Smooth muscle cell (in vitro differentiated cells): ENCODE data around the gene SMC3. TPM values are rescaled to one million over a fixed set of nuclear protein-coding genes. Genes with fewer than 3 reads are reported as not detected.
A peak's percentile ranks its signal among the peaks of the same experiment; 100 is the strongest.
"Not testable (repeated sequence)": the region's sequence is repeated elsewhere in the genome, so short reads cannot be mapped to it uniquely, and the experiment has no call there.

Experiments used
- DNase-seq: peaks from one replicate; lab custom pipeline; 2025; ENCODE audit not compliant: unreplicated experiment; lab: John Stamatoyannopoulos, UW
- H2AFZ ChIP-seq: fragments of 200-600 bp; sonication (generic); 2 replicates; pipeline ENCODE4 v1.6.0; 2016; ENCODE audit warnings: antibody characterized with exemption, low read depth, mild to moderate bottlenecking
- H3F3A ChIP-seq: fragments of 200-600 bp; sonication (generic); 2 replicates; pipeline ENCODE4 v1.6.0; 2017; ENCODE audit warnings: antibody characterized with exemption, low read depth
- H3K27ac ChIP-seq: fragments of 200-600 bp; sonication (generic); 2 replicates; pipeline ENCODE4 v1.5.1; 2016; ENCODE audit warnings: low read depth, mild to moderate bottlenecking
- H3K27me3 ChIP-seq: fragments of 200-600 bp; sonication (generic); 2 replicates; pipeline ENCODE4 v1.6.1; 2016; ENCODE audit warnings: low read depth, mild to moderate bottlenecking
- H3K36me3 ChIP-seq: fragments of 200-600 bp; sonication (generic); 2 replicates; pipeline ENCODE4 v1.5.1; 2016; ENCODE audit warnings: low read depth
- H3K4me1 ChIP-seq: fragments of 200-600 bp; sonication (generic); 2 replicates; pipeline ENCODE4 v1.5.1; 2016; ENCODE audit warnings: low read depth
- H3K4me2 ChIP-seq: fragments of 200-600 bp; sonication (generic); 2 replicates; pipeline ENCODE4 v1.6.0; 2016; ENCODE audit warnings: mild to moderate bottlenecking
- H3K4me3 ChIP-seq: fragments of 200-600 bp; sonication (generic); 2 replicates; pipeline ENCODE4 v1.5.1; 2016; ENCODE audit warnings: mild to moderate bottlenecking
- H3K79me2 ChIP-seq: fragments of 200-600 bp; sonication (generic); 2 replicates; pipeline ENCODE4 v1.6.0; 2016; ENCODE audit warnings: low read depth, mild to moderate bottlenecking
- H3K9ac ChIP-seq: fragments of 200-600 bp; sonication (generic); 2 replicates; pipeline ENCODE4 v1.6.0; 2016; ENCODE audit warnings: low read depth
- H3K9me3 ChIP-seq: fragments of 200-600 bp; sonication (generic); replicated peaks from 2 replicates; pipeline ENCODE4 v1.5.1; 2016; ENCODE audit warnings: low read depth
- H4K20me1 ChIP-seq: fragments of 200-600 bp; sonication (generic); 2 replicates; pipeline ENCODE4 v1.6.0; 2016; ENCODE audit warnings: low read depth
- WGBS: methylation state at CpG from one replicate; pipeline ENCODE4 v1.1.7; 2016; ENCODE audit warnings: low lambda C conversion rate; 5-methylcytosine and 5-hydroxymethylcytosine counted together
- polyA plus RNA-seq: library from polyadenylated mRNA; unstranded; fragments of >200 nt; fragmentation: Nextera tagmentation; extraction: Ambion mirVana; gene quantifications from 2 replicates; pipeline ENCODE4 v1.2.1, GENCODE V29; 2016
- total RNA-seq: library from RNA; depleted of rRNA; stranded (reverse); fragments of >200 nt; gene quantifications from 2 replicates; pipeline ENCODE4 v1.2.3, GENCODE V29; 2014
- TF ChIP-seq, protein P1 (sequence below): fragments of 200-600 bp; sonication (generic); IDR thresholded peaks from 2 replicates; pipeline ENCODE4 v1.5.1; 2017; ENCODE audit warnings: borderline replicate concordance, mild to moderate bottlenecking, antibody characterized with exemption; ENCODE audit not compliant: insufficient read depth, poor library complexity, severe bottlenecking

The SMC3 gene
- total and polyA plus RNA-seq, 2 experiments from 2014 or later = 24.4 to 31.0 TPM

- Histone ChIP-seq H3K4me3 (peak overlapping the region; percentile 42), H3K4me2 (peak overlapping the region; percentile 85), H3K27me3 (no peaks in the 10 kb centered on the region), H4K20me1 (no peaks in the 10 kb centered on the region), H2AFZ (peak overlapping the region; percentile 17), H3K4me1 (peaks cover 12% of the 10 kb centered on the region), H3K9ac (no peak overlapping the region), H3F3A (peaks cover 16% of the 10 kb centered on the region), H3K27ac (no peak overlapping the region), H3K79me2 (no peaks in the 10 kb centered on the region), H3K36me3 (no peaks in the 10 kb centered on the region), H3K9me3 (no peaks in the 10 kb centered on the region)
- TF ChIP-seq, protein P1, sequence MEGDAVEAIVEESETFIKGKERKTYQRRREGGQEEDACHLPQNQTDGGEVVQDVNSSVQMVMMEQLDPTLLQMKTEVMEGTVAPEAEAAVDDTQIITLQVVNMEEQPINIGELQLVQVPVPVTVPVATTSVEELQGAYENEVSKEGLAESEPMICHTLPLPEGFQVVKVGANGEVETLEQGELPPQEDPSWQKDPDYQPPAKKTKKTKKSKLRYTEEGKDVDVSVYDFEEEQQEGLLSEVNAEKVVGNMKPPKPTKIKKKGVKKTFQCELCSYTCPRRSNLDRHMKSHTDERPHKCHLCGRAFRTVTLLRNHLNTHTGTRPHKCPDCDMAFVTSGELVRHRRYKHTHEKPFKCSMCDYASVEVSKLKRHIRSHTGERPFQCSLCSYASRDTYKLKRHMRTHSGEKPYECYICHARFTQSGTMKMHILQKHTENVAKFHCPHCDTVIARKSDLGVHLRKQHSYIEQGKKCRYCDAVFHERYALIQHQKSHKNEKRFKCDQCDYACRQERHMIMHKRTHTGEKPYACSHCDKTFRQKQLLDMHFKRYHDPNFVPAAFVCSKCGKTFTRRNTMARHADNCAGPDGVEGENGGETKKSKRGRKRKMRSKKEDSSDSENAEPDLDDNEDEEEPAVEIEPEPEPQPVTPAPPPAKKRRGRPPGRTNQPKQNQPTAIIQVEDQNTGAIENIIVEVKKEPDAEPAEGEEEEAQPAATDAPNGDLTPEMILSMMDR = no peak
- WGBS = 5% methylated on average over 34 of the region's 35 CpGs
- no peak for DNase-seq
These were observed 37.2 kb upstream of the SMC3 start for GRCh38 chr10:110530131-110530831.

DNA sequence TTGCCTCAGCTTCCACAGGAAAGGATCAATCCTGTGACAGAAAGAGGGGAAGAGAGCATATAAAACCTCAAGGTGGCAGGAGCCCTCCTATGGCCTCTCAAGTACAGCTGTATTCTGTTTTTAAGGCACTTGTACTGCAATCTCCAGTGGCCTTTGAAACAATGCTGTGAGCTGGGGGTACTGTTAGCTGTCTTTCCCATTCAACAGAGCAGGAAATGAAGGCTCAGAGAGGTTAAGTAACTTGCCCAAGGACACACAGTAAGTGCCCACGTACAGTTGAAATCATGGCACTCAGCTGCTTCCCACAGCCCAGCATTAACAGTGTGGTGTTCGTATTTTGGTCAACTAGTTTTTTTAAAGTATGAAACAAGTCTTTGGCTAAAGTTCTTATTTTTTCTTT lies 35.8 kb upstream of the SMC3 start:
- H3K27me3 ChIP-seq = no peaks in the 10 kb centered on the region
- no peak for DNase-seq
- H3K4me3 ChIP-seq = no peak overlapping the region
- H3K27ac ChIP-seq = no peak overlapping the region
- no peaks in the 10 kb centered on the region for H3K79me2 ChIP-seq
- H3K4me2 ChIP-seq = no peak overlapping the region
- no peaks in the 10 kb centered on the region for H3K36me3 ChIP-seq
- H3K9me3 ChIP-seq = no peaks in the 10 kb centered on the region
- peaks cover 16% of the 10 kb centered on the region for H3F3A ChIP-seq
- TF ChIP-seq, protein P1 = no peak
- H4K20me1 ChIP-seq = no peaks in the 10 kb centered on the region
- peaks cover 12% of the 10 kb centered on the region for H3K4me1 ChIP-seq
- no peak overlapping the region for H3K9ac ChIP-seq
- no peak overlapping the region for H2AFZ ChIP-seq
- 98% methylated on average over 2 of the region's 2 CpGs for WGBS

DNA sequence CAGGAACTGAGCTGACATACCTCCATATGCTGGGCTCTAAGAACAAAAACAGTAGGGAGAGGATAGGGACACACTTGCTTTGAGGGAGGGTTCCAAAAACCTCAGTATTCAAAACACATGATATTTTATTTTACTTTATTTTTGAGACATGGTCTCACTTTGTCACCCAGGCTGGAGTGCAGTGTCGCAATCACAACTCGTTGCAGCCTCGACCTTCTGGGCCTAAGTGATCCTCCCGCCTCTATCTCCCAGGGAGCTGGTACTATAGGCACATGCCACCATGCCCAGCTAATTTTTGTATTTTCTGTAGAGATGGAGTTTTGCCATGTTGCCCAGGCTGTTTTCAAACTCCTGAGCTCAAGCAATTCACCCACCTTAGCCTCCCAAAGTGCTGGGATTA lies 34.9 kb upstream of the SMC3 start:
- H2AFZ ChIP-seq, H3K27me3 ChIP-seq, H3K9me3 ChIP-seq, H3K4me3 ChIP-seq, H3K9ac ChIP-seq, H3K36me3 ChIP-seq, H4K20me1 ChIP-seq, H3K79me2 ChIP-seq, DNase-seq: not testable (repeated sequence)
- peaks cover 12% of the 10 kb centered on the region for H3K4me1 ChIP-seq
- H3K27ac ChIP-seq = peak overlapping the region; percentile 2
- WGBS = 68% methylated on average over 4 of the region's 4 CpGs
- peak overlapping the region; percentile 25 for H3K4me2 ChIP-seq
- H3F3A ChIP-seq = peaks cover 16% of the 10 kb centered on the region

DNA sequence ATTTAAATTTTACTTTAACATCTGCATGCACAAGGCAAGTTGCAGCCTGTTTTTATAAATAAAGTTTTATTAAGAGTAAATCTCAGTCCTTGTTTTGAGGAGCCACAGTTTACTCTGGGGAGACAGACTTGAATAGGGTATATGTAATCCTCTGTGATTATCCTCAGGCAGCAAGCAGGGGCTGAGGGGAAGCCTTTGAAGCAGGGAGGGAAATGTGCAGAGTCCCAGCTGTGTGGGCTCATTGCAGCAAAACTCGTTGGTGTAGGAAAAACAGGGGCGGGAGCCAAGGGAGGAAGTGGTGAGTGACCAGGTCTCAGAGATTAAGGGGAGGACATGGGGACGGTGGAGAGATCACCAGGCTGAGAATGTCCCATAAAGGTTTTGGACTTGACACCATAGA lies 34.3 kb upstream of the SMC3 start:
- Histone ChIP-seq H3K27ac (peak overlapping the region; percentile 2), H3K9ac (no peak overlapping the region), H4K20me1 (no peaks in the 10 kb centered on the region), H3K9me3 (no peaks in the 10 kb centered on the region), H3K27me3 (no peaks in the 10 kb centered on the region), H3K4me2 (peak overlapping the region; percentile 25), H2AFZ (no peak overlapping the region), H3K36me3 (no peaks in the 10 kb centered on the region), H3K4me3 (no peak overlapping the region), H3F3A (peaks cover 16% of the 10 kb centered on the region), H3K4me1 (peaks cover 12% of the 10 kb centered on the region), H3K79me2 (no peaks in the 10 kb centered on the region)
- no peak for DNase-seq
- WGBS = 13% methylated on average over 3 of the region's 3 CpGs
- TF ChIP-seq, protein P1 = no peak
